AG09309 (cell line): ENCODE measurements around the gene NCOR1.

Source experiments
- DNase-seq: peaks from one replicate; pipeline ENCODE4 v3.0.0-alpha.2; 2010; ENCODE audit warnings: low read depth
- H3K4me3 ChIP-seq: 2 replicates; pipeline ENCODE4 v1.5.1; 2011; ENCODE audit warnings: mild to moderate bottlenecking, low read depth, low read length, moderate library complexity; ENCODE audit not compliant: control insufficient read depth
- TF ChIP-seq, protein P1 (sequence below): IDR thresholded peaks from 2 replicates; pipeline ENCODE4 v1.5.1; 2011; ENCODE audit warnings: mild to moderate bottlenecking, low read depth, low read length, inconsistent platforms; ENCODE audit not compliant: insufficient read depth, control insufficient read depth; ENCODE audit errors: missing control alignments

Gene NCOR1

DNA sequence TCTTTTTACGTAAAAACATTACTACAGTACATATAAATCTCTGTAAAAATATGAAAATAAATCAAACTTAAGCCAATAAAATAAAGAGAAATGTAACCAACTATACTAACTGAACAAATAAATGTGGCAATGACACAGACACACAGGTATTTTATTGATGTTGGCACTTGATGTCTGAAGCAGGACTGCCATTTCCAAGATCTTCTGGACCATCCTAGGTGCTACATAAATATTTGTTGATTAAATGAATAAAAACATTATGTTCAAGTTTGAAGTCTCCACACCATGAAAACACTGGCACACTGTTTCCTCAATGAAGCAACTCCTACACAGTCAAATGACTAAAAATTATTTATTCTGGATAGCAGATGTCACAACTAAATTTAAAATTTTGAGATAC, 106.9 kb downstream of the NCOR1 start:
- no peak for DNase-seq
- TF ChIP-seq, protein P1, sequence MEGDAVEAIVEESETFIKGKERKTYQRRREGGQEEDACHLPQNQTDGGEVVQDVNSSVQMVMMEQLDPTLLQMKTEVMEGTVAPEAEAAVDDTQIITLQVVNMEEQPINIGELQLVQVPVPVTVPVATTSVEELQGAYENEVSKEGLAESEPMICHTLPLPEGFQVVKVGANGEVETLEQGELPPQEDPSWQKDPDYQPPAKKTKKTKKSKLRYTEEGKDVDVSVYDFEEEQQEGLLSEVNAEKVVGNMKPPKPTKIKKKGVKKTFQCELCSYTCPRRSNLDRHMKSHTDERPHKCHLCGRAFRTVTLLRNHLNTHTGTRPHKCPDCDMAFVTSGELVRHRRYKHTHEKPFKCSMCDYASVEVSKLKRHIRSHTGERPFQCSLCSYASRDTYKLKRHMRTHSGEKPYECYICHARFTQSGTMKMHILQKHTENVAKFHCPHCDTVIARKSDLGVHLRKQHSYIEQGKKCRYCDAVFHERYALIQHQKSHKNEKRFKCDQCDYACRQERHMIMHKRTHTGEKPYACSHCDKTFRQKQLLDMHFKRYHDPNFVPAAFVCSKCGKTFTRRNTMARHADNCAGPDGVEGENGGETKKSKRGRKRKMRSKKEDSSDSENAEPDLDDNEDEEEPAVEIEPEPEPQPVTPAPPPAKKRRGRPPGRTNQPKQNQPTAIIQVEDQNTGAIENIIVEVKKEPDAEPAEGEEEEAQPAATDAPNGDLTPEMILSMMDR, result no peak
- H3K4me3 ChIP-seq, result no peak overlapping the region

- no peak for DNase-seq
- TF ChIP-seq, protein P1, result no peak
- H3K4me3 ChIP-seq, result no peak overlapping the region
Measured at GRCh38 chr17:16107165-16107770, 108.1 kb downstream of the NCOR1 start.

DNA sequence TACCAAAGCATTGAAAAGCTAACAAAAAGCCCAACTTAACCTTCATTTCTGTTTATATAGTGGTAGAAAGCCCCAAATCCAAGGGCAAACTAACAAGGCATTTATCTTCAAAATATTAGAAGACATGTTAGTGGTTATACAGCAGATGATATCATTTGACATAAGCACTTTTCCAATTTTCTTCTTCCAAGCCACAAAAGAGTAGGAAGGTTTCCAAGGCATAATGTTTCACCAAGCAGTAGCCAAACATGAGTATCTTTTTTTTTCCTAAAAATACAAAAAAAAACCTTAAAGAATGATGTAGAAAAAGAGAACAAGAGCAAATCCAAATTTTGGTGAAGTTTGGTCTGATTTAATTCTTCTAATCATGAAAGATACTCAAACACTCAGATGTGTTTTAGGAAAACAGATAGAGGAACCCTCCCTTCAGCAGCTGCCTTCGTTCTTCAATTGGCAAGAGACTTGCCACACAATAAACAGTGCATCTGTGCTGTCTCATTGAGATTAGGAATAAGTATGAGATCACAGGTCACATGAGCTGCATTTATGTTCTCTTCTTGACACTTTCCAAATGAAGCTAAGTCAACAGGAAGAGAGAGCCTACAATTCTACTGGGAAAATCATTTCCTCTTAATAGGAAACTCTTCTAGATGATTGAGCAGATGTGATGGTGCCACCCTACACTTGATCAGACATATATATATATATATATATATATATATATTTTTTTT, 109.0 kb downstream of the NCOR1 start:
- TF ChIP-seq, protein P1, result no peak
- H3K4me3 ChIP-seq, result no peak overlapping the region
- DNase-seq, result peak; percentile 1

DNA sequence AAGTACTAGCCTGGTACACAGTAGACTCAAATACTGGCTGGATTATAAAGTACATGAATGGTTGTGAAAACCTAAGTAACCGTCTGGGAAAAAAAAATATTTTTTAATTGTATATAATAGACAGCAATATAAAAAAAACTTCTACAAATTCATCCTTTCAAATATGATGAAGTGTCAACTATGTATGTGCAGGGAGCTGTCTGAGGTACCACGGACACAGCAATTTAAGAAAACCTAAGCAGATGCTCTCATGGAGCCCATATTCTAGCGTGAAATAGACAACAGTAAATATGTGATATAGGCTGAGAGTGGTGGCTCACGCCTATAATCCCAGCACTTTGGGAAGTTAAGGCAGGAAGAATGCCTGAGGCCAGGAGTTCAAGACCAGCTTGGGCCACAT, 111.1 kb downstream of the NCOR1 start:
- no peak overlapping the region for H3K4me3 ChIP-seq
- DNase-seq, result no peak
- TF ChIP-seq, protein P1, result no peak

DNA sequence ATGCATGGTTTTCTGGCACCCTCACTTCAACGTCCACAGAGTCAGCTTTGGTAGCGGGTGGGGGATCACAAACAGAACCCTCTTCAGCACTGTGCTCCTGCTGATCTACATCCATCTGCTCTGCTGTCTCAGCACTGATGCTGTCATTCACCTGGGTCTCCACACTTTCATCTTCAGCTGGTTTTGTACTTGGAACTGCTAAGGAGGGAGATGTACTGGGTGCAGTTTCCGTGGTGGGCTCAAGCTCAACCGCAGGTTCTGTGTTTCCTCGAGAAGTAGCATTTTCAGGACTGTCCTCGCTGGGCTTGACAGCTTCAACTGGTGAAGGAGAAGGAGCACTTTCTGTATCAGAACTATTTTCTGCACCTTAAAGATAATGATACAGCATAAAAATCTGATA, 113.9 kb downstream of the NCOR1 start:
- DNase-seq, result no peak
- H3K4me3 ChIP-seq, result no peak overlapping the region
- TF ChIP-seq, protein P1, result no peak

DNA sequence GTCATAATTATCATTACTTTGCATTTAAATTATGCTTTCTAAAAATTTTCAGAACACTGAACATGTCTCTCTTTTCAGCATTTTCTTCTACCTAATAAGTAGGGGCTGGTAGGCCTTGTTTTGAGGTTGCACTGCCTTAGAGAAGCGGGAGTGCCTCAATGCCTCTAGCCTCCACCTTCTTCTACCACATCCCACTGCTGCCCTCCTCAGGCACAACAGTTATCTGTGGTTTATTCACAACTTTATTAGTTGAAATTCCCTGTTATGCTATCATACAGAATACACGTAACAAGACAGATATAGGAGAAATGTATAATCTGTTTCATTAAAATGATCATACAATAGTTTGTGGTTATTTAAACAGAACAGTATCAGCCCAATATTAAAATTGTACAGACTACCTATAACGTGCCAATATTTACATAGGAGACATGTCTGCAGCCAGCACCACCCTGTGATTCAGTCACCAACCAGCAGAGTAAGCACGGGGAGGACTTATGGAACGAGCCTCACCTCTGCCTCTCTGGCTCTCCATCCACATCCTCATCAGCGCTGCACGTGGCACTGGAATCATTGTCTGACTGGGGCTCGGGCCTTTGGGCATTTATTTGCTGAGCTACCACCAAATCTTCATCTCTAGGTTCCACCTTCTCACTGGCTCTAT, 114.5 kb downstream of the NCOR1 start:
- DNase-seq, result no peak
- TF ChIP-seq, protein P1, result peak; percentile 16
- no peak overlapping the region for H3K4me3 ChIP-seq
